ENCODE data around the gene UNC93A.
A peak's percentile ranks its signal among the peaks of the same experiment; 100 is the strongest.
"Not testable (repeated sequence)": the region's sequence is repeated elsewhere in the genome, so short reads cannot be mapped to it uniquely, and the experiment has no call there.

The UNC93A gene

DNA sequence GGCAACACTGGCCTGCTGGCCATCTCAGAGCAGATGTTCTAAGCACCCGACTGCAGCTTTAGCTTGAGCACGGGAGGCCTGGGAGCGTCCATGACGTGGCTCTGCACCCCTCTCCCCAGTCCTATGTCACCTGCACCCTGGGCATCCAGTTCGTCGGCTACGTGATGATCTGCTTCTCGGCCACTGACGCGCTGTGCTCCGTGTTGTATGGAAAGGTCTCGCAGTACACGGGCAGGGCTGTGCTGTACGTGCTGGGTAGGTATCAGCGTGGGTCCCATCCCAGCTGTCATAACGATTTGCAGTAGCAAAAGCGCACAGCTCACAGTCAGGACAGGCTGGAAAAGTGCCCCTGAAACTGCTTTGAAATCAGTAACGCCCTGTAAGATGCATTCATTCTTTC lies 14.7 kb downstream of the UNC93A start:
- H3K9me3 ChIP-seq (ENCODE audit: insufficient read depth, low read depth, low read length), result no peaks in the 10 kb centered on the region
- H3K36me3 ChIP-seq (ENCODE audit: insufficient read depth, low read length), result no peaks in the 10 kb centered on the region
- H3K4me3 ChIP-seq (ENCODE audit: low read length), result no peak overlapping the region
- H3K27me3 ChIP-seq (ENCODE audit: insufficient read depth, low read length), result no peaks in the 10 kb centered on the region
- peaks cover 12% of the 10 kb centered on the region; the same call in 1 of the 2 replicates for H3K4me1 ChIP-seq (ENCODE audit: insufficient read depth, low read length)
- H3K9ac ChIP-seq (ENCODE audit: low read depth, low read length), result no peak overlapping the region
- WGBS, result 88% methylated on average over 18 of the region's 18 CpGs
- H3K27ac ChIP-seq (ENCODE audit: low read depth, low read length), result no peak overlapping the region

DNA sequence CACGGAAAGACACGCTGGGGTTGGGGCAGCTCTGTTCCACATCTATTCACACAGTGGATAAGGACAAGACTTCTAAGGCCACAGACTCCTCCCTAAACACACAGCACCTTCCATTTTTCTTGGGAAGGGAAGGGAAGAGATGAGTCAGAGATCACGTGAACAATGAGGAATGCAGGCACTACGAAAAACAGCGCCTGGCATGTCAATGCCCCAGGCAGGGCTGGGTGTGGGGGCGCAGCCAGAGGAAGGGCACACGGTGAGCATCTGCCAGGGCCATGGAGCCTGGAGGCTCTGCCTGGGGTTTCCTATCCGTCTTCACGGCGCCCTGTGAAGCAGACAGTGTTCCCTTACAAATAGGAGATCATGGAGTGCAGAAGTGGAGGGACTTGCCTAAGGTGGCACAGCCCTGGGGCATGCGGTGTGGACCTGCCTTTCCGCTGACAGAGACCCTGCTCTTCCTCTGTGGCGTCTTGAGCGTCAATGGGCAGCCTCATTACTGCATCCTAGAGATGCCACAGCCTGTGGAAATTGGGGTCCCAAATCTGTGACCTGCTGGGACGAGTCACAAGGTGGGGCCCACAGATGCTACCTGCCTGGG lies 15.4 kb downstream of the UNC93A start:
- Histone ChIP-seq H3K27me3 (ENCODE audit: insufficient read depth, low read length) (no peaks in the 10 kb centered on the region), H3K9ac (ENCODE audit: low read depth, low read length) (no peak overlapping the region), H3K4me1 (ENCODE audit: insufficient read depth, low read length) (peaks cover 12% of the 10 kb centered on the region; the same call in 1 of the 2 replicates), H3K27ac (ENCODE audit: low read depth, low read length) (no peak overlapping the region), H3K9me3 (ENCODE audit: insufficient read depth, low read depth, low read length) (no peaks in the 10 kb centered on the region), H3K4me3 (ENCODE audit: low read length) (no peak overlapping the region), H3K36me3 (ENCODE audit: insufficient read depth, low read length) (no peaks in the 10 kb centered on the region)
- WGBS, result 88% methylated on average over 15 of the region's 15 CpGs

DNA sequence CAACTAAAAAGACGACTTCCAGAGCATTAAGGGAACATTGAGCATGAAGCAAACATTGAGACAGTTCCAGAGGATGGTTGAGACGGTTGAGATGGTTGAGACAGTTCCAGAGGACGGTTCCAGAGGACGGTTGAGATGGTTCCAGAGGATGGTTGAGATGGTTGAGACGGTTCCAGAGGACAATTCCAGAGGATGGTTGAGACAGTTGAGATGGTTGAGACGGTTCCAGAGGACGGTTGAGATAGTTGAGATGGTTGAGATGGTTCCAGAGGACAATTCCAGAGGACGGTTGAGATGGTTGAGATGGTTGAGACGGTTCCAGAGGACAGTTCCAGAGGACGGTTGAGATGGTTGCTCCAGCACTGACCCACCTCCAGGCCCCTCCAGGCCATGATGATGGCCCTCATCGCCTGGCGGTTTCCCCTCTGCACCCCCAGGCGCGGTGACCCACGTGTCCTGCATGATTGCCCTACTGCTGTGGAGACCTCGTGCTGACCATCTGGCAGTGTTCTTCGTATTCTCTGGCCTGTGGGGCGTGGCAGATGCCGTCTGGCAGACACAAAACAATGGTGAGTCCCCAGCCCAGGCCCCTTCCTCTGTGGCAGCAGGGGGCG lies 16.3 kb downstream of the UNC93A start:
- peaks cover 12% of the 10 kb centered on the region; the same call in 1 of the 2 replicates for H3K4me1 ChIP-seq (ENCODE audit: insufficient read depth, low read length)
- no peak overlapping the region for H3K27ac ChIP-seq (ENCODE audit: low read depth, low read length)
- no peaks in the 10 kb centered on the region for H3K27me3 ChIP-seq (ENCODE audit: insufficient read depth, low read length)
- H3K9me3 ChIP-seq (ENCODE audit: insufficient read depth, low read depth, low read length), result no peaks in the 10 kb centered on the region
- no peak overlapping the region for H3K9ac ChIP-seq (ENCODE audit: low read depth, low read length)
- WGBS, result 90% methylated on average over 20 of the region's 20 CpGs
- H3K36me3 ChIP-seq (ENCODE audit: insufficient read depth, low read length), result no peaks in the 10 kb centered on the region
- H3K4me3 ChIP-seq (ENCODE audit: low read length), result no peak overlapping the region

DNA sequence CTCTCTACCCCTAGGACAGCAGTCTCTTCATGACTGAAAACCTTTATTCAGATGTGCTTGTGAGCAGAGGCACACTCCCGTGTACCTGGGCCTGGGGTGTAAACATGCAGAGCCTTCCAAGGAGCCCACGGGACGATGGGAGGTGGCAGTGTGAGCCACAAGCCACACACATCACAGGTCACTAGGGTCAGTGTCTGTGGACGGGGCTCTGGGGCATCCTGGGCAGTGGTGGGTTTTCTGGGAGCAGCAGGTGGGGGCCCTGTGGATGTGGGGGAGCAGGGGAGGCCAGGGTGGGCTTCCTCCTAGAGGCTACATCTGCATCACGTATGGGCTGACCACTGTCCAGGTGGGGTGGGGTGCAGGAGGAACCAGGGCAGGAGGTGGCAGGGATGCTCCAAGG lies 17.1 kb downstream of the UNC93A start:
- Histone ChIP-seq H3K27me3 (ENCODE audit: insufficient read depth, low read length) (no peaks in the 10 kb centered on the region), H3K27ac (ENCODE audit: low read depth, low read length) (no peak overlapping the region), H3K36me3 (ENCODE audit: insufficient read depth, low read length) (no peaks in the 10 kb centered on the region), H3K4me3 (ENCODE audit: low read length) (no peak overlapping the region), H3K9ac (ENCODE audit: low read depth, low read length) (no peak overlapping the region), H3K9me3 (ENCODE audit: insufficient read depth, low read depth, low read length) (no peaks in the 10 kb centered on the region), H3K4me1 (ENCODE audit: insufficient read depth, low read length) (peaks cover 12% of the 10 kb centered on the region; the same call in 1 of the 2 replicates)
- WGBS, result 91% methylated on average over 5 of the region's 5 CpGs

DNA sequence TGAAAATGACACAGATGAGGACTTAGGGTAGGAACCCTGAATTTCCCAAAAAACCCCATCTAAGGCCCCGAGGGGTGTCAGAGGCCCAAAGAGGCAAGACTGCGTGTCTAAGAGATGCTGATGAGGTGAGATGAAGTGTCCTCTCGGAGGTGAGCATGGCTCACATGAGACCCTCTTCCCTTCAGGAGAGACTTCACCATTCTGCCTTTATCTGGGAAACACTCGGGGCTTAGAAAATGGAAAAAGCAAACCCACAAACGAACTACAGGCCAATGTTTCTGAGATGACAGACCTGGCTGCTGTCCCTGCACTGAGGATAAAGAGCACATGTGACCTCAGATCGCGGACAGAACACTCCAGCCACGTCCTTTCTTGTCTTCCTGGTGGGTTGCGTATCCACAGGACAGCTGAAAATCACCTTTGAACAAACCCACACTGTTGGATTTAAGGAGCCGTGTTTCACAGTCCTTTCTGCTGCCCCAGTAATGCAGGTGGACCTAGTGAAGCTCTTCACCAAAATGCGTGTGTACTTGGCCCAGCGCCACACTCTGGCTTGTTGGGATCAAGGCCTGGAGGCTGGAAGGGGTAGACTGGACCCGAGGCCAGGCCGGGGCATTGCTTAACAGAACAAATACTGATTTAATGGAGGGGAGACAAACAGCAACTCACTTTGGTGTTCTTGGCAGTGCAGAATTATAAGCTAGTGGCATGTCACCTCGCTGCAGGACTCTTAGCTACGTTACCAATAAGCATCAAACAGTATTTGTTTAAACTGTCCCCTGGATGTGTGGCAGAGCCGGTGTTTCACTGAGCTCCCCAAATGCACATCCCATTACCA lies 18.5 kb downstream of the UNC93A start:
- not testable (repeated sequence) for H3K9ac ChIP-seq (ENCODE audit: low read depth, low read length); H3K27ac ChIP-seq (ENCODE audit: low read depth, low read length); H3K4me3 ChIP-seq (ENCODE audit: low read length); H3K36me3 ChIP-seq (ENCODE audit: insufficient read depth, low read length); H3K27me3 ChIP-seq (ENCODE audit: insufficient read depth, low read length); H3K9me3 ChIP-seq (ENCODE audit: insufficient read depth, low read depth, low read length)
- 88% methylated on average over 11 of the region's 17 CpGs for WGBS
- H3K4me1 ChIP-seq (ENCODE audit: insufficient read depth, low read length), result peaks cover 22% of the 10 kb centered on the region

DNA sequence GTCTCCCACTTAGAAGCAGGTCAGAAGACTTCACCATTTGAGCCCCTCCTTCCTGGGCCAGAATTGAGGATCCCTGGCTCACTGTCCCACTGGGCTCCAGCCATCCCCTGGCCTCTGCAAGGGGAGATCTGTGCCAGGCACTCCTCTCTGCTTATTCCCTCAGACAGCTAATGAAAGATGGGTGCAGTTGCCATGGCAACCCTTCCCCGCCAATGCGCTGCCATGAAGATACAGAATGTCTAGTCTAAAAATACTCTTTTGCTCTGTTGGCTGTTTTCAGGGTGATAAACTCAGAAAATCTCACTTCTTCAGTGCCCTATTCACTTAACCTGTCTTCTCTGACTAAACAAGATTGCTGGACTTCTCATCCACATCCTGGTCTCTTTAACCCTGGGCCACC lies 20.2 kb downstream of the UNC93A start:
- Histone ChIP-seq H3K4me3 (ENCODE audit: low read length) (no peak overlapping the region), H3K27me3 (ENCODE audit: insufficient read depth, low read length) (no peaks in the 10 kb centered on the region), H3K36me3 (ENCODE audit: insufficient read depth, low read length) (no peaks in the 10 kb centered on the region), H3K9me3 (ENCODE audit: insufficient read depth, low read depth, low read length) (no peaks in the 10 kb centered on the region), H3K9ac (ENCODE audit: low read depth, low read length) (no peak overlapping the region), H3K27ac (ENCODE audit: low read depth, low read length) (no peak overlapping the region), H3K4me1 (ENCODE audit: insufficient read depth, low read length) (peaks cover 14% of the 10 kb centered on the region)
- WGBS, result 97% methylated on average over 2 of the region's 2 CpGs

DNA sequence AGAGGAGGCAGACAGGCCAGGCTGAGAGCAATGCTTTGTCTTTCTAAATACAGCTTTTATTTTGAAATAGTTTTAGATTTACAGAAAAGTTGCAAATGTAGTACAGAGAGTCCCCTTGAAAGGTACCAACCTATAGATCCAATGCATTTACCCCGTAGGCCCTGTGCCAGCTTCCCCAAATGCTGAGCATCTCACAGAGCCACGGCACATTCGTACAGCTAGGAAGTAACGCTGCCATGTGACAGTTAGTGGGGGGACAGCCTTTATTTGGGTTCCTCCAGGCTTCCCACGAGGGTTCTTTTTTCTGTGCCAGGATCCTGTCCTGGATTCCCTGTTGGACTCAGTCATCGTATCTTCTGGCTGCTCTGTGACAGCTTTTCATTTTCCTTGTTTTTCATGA lies 20.6 kb downstream of the UNC93A start:
- not testable (repeated sequence) for H3K4me3 ChIP-seq (ENCODE audit: low read length); H3K9me3 ChIP-seq (ENCODE audit: insufficient read depth, low read depth, low read length); H3K9ac ChIP-seq (ENCODE audit: low read depth, low read length); H3K36me3 ChIP-seq (ENCODE audit: insufficient read depth, low read length); H3K27me3 ChIP-seq (ENCODE audit: insufficient read depth, low read length); H3K27ac ChIP-seq (ENCODE audit: low read depth, low read length)
- peaks cover 16% of the 10 kb centered on the region for H3K4me1 ChIP-seq (ENCODE audit: insufficient read depth, low read length)
- 90% methylated on average over 6 of the region's 6 CpGs for WGBS

DNA sequence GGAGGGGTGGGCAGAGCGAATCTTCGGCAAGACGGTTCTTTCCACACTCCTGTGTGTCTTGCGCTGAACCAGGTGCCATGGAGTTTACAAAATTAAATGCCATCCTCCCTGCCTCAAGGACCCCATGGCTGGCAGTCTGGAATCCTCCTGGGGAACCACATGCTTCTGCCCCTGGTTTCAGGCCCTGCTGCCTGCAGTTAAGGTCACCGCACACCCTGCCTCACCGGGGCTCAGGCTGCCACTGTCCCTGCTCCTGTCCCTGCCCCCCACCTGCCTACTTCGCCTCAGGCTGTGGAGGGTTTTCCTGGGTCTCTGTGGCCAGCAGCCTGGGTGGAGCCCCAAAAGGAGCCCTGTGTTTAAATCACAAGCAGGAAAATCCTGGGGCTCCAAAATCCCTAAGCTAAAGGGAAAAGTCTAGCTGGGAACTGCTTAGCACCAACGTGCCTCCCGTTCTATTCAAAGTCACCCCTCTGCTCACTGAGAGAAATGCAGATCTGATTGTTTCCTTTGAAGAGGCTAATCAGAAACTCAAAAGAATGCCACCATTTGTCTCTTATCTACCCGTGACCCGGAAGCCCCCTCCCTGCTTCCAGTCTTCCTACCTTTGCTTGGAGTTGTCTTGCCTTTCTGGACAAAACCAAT lies 23.2 kb downstream of the UNC93A start:
- Histone ChIP-seq H3K9me3 (ENCODE audit: insufficient read depth, low read depth, low read length) (no peaks in the 10 kb centered on the region), H3K27me3 (ENCODE audit: insufficient read depth, low read length) (no peaks in the 10 kb centered on the region), H3K36me3 (ENCODE audit: insufficient read depth, low read length) (no peaks in the 10 kb centered on the region), H3K4me1 (ENCODE audit: insufficient read depth, low read length) (peaks cover 19% of the 10 kb centered on the region), H3K4me3 (ENCODE audit: low read length) (no peak overlapping the region), H3K9ac (ENCODE audit: low read depth, low read length) (0 out of 2 replicates have a peak overlapping the region, but pooled peaks have one; percentile 17), H3K27ac (ENCODE audit: low read depth, low read length) (peak overlapping the region; percentile 89)
- 35% methylated on average over 11 of the region's 11 CpGs for WGBS

DNA sequence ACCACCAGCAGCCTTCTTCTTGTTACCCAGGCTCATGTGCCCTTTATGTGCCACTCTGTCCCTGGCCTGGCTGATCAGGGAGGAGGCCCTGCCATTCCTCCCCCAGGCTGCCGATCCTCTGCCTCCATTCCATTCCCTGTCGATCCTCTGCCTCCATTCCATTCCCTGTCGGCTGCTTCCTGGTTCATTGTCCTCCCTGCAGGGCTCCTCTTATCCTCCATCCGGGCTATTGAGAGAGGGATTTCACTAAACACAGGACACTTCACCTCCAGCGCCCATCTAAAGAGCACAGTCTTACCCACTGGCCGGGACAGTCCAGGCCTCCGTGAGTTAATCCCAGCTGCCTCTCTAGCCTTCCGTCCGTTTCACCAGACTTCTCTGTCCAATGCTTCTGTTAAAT lies 26.1 kb downstream of the UNC93A start:
- Histone ChIP-seq H3K27me3 (ENCODE audit: insufficient read depth, low read length) (no peaks in the 10 kb centered on the region), H3K36me3 (ENCODE audit: insufficient read depth, low read length) (no peaks in the 10 kb centered on the region), H3K27ac (ENCODE audit: low read depth, low read length) (no peak overlapping the region), H3K4me3 (ENCODE audit: low read length) (no peak overlapping the region), H3K4me1 (ENCODE audit: insufficient read depth, low read length) (peaks cover 19% of the 10 kb centered on the region), H3K9me3 (ENCODE audit: insufficient read depth, low read depth, low read length) (no peaks in the 10 kb centered on the region), H3K9ac (ENCODE audit: low read depth, low read length) (no peak overlapping the region)
- WGBS, result 64% methylated on average over 9 of the region's 9 CpGs

DNA sequence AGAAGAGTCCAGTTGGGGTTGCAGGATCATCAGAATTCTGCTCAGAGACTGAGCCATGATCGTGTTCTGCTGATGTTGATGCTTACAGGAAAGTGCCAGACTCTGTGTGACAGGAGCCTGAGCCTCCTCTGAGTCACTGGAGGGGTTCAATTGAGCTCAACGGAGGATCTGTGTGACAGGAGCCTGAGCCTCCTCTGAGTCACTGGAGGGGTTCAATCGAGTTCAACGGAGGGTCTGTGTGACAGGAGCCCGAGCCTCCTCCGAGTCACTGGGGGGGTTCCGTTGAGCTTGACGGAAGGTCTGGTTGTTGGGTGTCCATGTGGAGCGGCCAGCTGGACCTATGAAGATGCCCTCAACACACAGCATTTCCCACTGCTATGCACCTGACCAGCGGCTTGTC lies 27.2 kb downstream of the UNC93A start:
- not testable (repeated sequence) for H3K9me3 ChIP-seq (ENCODE audit: insufficient read depth, low read depth, low read length); H3K27me3 ChIP-seq (ENCODE audit: insufficient read depth, low read length); H3K4me3 ChIP-seq (ENCODE audit: low read length); H3K27ac ChIP-seq (ENCODE audit: low read depth, low read length); H3K9ac ChIP-seq (ENCODE audit: low read depth, low read length); H3K36me3 ChIP-seq (ENCODE audit: insufficient read depth, low read length)
- H3K4me1 ChIP-seq (ENCODE audit: insufficient read depth, low read length), result peaks cover 19% of the 10 kb centered on the region
- WGBS, result 86% methylated on average over 10 of the region's 10 CpGs

DNA sequence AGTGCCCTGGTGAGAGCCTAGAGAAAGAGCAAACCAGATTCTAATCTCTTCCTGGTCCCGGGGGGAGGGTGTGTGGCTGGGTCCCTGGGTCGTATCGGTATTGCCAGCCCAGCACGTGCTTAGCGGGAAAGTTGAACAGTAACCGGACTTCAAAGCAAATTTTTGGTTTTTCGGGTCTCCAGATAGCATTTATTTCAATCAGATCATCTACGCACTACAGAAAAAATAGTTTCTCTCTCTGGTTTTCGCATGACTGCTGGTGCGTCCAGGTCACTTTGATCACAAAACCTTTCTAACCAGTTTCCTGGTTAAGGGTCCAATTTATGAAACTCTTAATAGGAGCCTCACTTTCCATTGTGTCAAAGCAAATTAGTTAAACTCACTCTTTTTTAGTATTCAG lies 27.7 kb downstream of the UNC93A start:
- H3K27me3 ChIP-seq (ENCODE audit: insufficient read depth, low read length); H3K9me3 ChIP-seq (ENCODE audit: insufficient read depth, low read depth, low read length); H3K27ac ChIP-seq (ENCODE audit: low read depth, low read length); H3K36me3 ChIP-seq (ENCODE audit: insufficient read depth, low read length); H3K4me3 ChIP-seq (ENCODE audit: low read length); H3K9ac ChIP-seq (ENCODE audit: low read depth, low read length): not testable (repeated sequence)
- H3K4me1 ChIP-seq (ENCODE audit: insufficient read depth, low read length), result peaks cover 16% of the 10 kb centered on the region
- 88% methylated on average over 10 of the region's 10 CpGs for WGBS
